ENCODE results near the gene FCER1G.

DNA sequence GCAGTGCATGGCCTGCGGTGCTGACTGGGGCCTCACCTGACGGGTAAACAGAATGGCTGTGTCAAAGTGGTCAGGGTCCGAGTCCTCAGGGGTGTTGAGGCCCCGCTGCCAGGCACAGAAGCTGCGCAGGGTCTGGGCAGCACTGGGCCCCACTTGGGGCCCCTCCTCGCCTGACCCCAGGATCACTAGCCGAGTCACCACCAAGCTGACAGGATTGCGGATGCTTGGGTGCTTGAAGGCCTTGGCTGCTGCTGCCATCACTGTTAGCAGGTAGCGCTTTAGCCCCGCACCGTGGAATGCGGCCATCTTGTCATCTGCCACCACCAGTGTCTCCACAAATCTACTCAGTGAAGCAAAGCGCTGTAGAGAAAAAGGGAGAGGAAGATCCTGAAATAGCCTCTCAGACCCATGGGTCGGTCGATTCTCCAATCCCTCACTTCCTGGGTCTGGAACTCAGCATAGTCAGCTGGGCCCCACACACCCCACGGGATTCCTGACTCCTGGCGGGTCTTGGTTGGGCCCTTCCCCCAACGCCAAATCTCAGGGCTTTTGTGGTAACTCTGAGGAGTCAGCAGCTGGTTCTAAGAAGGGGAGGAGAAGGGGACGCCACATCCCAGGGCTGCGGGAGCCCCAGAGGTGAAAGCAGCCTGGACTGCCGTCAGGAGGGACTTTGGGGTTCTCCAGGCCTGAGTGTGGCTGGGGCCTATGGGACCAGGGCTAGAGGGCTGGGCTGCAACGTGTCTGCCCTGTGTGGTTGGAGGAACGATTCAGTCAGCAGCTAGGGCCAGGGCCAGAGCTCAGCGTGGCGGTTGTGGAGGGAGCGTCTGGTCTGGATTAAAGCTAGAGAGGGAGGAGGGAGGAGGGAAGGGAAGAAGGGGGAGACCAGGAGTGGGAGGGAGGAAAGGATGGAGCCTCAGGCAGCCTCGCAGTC lies 18.3 kb upstream of the FCER1G start:
- TF ChIP-seq, protein P1, sequence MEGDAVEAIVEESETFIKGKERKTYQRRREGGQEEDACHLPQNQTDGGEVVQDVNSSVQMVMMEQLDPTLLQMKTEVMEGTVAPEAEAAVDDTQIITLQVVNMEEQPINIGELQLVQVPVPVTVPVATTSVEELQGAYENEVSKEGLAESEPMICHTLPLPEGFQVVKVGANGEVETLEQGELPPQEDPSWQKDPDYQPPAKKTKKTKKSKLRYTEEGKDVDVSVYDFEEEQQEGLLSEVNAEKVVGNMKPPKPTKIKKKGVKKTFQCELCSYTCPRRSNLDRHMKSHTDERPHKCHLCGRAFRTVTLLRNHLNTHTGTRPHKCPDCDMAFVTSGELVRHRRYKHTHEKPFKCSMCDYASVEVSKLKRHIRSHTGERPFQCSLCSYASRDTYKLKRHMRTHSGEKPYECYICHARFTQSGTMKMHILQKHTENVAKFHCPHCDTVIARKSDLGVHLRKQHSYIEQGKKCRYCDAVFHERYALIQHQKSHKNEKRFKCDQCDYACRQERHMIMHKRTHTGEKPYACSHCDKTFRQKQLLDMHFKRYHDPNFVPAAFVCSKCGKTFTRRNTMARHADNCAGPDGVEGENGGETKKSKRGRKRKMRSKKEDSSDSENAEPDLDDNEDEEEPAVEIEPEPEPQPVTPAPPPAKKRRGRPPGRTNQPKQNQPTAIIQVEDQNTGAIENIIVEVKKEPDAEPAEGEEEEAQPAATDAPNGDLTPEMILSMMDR (IDR thresholded peaks at IDR 0.05; ENCODE audit: low read depth, low read length): no peak
- no peak for TF ChIP-seq POLR2A (IDR thresholded peaks at IDR 0.05; ENCODE audit: extremely low read depth, insufficient read length)
- no peak for TF ChIP-seq MYC (IDR thresholded peaks at IDR 0.05; ENCODE audit: low read depth, low read length)
- TF ChIP-seq, protein P2, sequence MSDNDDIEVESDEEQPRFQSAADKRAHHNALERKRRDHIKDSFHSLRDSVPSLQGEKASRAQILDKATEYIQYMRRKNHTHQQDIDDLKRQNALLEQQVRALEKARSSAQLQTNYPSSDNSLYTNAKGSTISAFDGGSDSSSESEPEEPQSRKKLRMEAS (IDR thresholded peaks at IDR 0.05; ENCODE audit: low read depth, low read length): no peak
